H1 (cell line): ENCODE measurements around the gene RRAS. TPM values are rescaled to one million over a fixed set of nuclear protein-coding genes. Genes with fewer than 3 reads are reported as not detected.

Source experiments
- CTCF ChIA-PET: fragments of 300-600 bp; sonication (Branson Sonifier 250); formaldehyde crosslinking; loops from one replicate; lab custom pipeline; 2021; ENCODE audit not compliant: partially characterized antibody; lab: Charles Lee
- POLR2A ChIA-PET: fragments of 300-600 bp; sonication (Branson Sonifier 250); formaldehyde crosslinking; loops from one replicate; lab custom pipeline; 2021; ENCODE audit warnings: inconsistent platforms; ENCODE audit not compliant: partially characterized antibody; lab: Charles Lee
- DNase-seq, 2 experiments: peaks; one replicate each; pipeline versions ENCODE4 v3.0.0 to v3.0.0-alpha.2; 2010 to 2022; ENCODE audit warnings: low spot score in 2 of 2, low read depth in 1 of 2, mixed read lengths in 1 of 2
- FAIRE-seq: peaks from 2 replicates; lab custom pipeline; 2011; peaks lifted over from hg19 to GRCh38; lab: Jason Lieb, UNC
- H2AFZ ChIP-seq: 2 replicates; pipeline ENCODE4 v1.8.1; 2012; ENCODE audit warnings: low read length, inconsistent platforms
- H2AK5ac ChIP-seq: 2 replicates; pipeline ENCODE4 v1.6.1; 2013; ENCODE audit warnings: low read depth, low read length
- H2BK120ac ChIP-seq: replicated peaks from 2 replicates; pipeline ENCODE3; 2013; ENCODE audit warnings: low read depth, low read length, inconsistent platforms
- H2BK12ac ChIP-seq: 2 replicates; pipeline ENCODE4 v1.6.1; 2013; ENCODE audit warnings: low read depth, low read length
- H2BK15ac ChIP-seq: 2 replicates; pipeline ENCODE4 v1.6.1; 2013; ENCODE audit warnings: low read length
- H2BK20ac ChIP-seq: 2 replicates; pipeline ENCODE4 v1.6.1; 2013; ENCODE audit warnings: low read length
- H2BK5ac ChIP-seq: 2 replicates; pipeline ENCODE4 v1.6.1; 2013; ENCODE audit warnings: low read depth, low read length
- H3K14ac ChIP-seq: 2 replicates; pipeline ENCODE4 v1.6.1; 2013; ENCODE audit warnings: inconsistent platforms; ENCODE audit not compliant: insufficient read length
- H3K18ac ChIP-seq: 2 replicates; pipeline ENCODE4 v1.6.1; 2013; ENCODE audit warnings: low read length; ENCODE audit errors: extremely low read depth
- H3K23ac ChIP-seq: 2 replicates; pipeline ENCODE4 v1.6.1; 2013; ENCODE audit warnings: inconsistent platforms; ENCODE audit not compliant: insufficient read length
- H3K23me2 ChIP-seq: 2 replicates; pipeline ENCODE4 v1.6.1; 2013; ENCODE audit warnings: low read depth, low read length
- H3K27ac ChIP-seq: 2 replicates; pipeline ENCODE4 v1.6.1; 2011; ENCODE audit warnings: low read depth, low read length, inconsistent platforms
- H3K27me3 ChIP-seq, 4 experiments: replicated peaks in 1 of 4; 1 replicate in 1 of 4; 2 replicates in 3 of 4; pipeline versions ENCODE4 v1.6.1 to v1.8.1; 2011 to 2013; ENCODE audit warnings: low read length in 3 of 4, mild to moderate bottlenecking in 3 of 4, inconsistent platforms in 2 of 4, mixed read lengths in 2 of 4, moderate library complexity in 1 of 4; ENCODE audit not compliant: control insufficient read depth in 3 of 4, insufficient read depth in 3 of 4; ENCODE audit errors: extremely low read depth in 1 of 4
- H3K36me3 ChIP-seq, 4 experiments: 2 replicates each; pipeline versions ENCODE4 v1.6.1 to v1.8.1; 2011 to 2013; ENCODE audit warnings: mild to moderate bottlenecking in 4 of 4, low read length in 3 of 4, moderate library complexity in 2 of 4, control low read depth in 1 of 4, inconsistent platforms in 1 of 4; ENCODE audit not compliant: insufficient read depth in 4 of 4, control insufficient read depth in 2 of 4
- H3K4ac ChIP-seq: replicated peaks from 2 replicates; pipeline ENCODE3; 2013; ENCODE audit warnings: low read length, low read depth, mixed read lengths, inconsistent platforms; ENCODE audit not compliant: insufficient read length
- H3K4me1 ChIP-seq, 4 experiments: replicated peaks in 1 of 4; 1 replicate in 1 of 4; 2 replicates in 3 of 4; pipeline versions ENCODE4 v1.6.1 to v1.8.1; 2011 to 2013; ENCODE audit warnings: low read length in 3 of 4, inconsistent platforms in 2 of 4, mixed read lengths in 1 of 4; ENCODE audit not compliant: insufficient read depth in 4 of 4, control insufficient read depth in 3 of 4
- H3K4me2 ChIP-seq, 2 experiments: 2 replicates each; pipeline versions ENCODE4 v1.6.1 to v1.8.1; 2011 to 2013; ENCODE audit warnings: low read depth in 2 of 2, low read length in 2 of 2, control low read depth in 1 of 2, inconsistent platforms in 1 of 2, mild to moderate bottlenecking in 1 of 2; ENCODE audit not compliant: insufficient read depth in 1 of 2
- H3K4me3 ChIP-seq, 4 experiments: fragments of 200-600, 300-600 bp in 1 of 4; sonication (generic), shearing (Covaris generic), sonication (Bioruptor Twin) in 1 of 4; 2 replicates each; pipeline versions ENCODE4 v1.5.1 to v1.8.1; 2011 to 2016; ENCODE audit warnings: low read length in 4 of 4, low read depth in 3 of 4, control low read depth in 2 of 4, inconsistent platforms in 2 of 4, mild to moderate bottlenecking in 2 of 4, mixed read lengths in 1 of 4, moderate library complexity in 1 of 4; ENCODE audit not compliant: insufficient read depth in 2 of 4; ENCODE audit errors: extremely low read depth in 1 of 4
- H3K56ac ChIP-seq: replicated peaks from 2 replicates; pipeline ENCODE3; 2013; ENCODE audit warnings: low read depth, mild to moderate bottlenecking, mixed read lengths, low read length, inconsistent platforms; ENCODE audit not compliant: insufficient read length
- H3K79me1 ChIP-seq: 2 replicates; pipeline ENCODE4 v1.6.1; 2013; ENCODE audit warnings: low read depth, low read length, control low read depth
- H3K79me2 ChIP-seq, 2 experiments: 2 replicates each; pipeline versions ENCODE4 v1.6.1 to v1.8.1; 2012 to 2013; ENCODE audit warnings: low read length in 2 of 2, mild to moderate bottlenecking in 2 of 2, inconsistent platforms in 1 of 2; ENCODE audit not compliant: insufficient read depth in 2 of 2, control insufficient read depth in 1 of 2
- H3K9ac ChIP-seq, 4 experiments: replicated peaks in 1 of 4; 1 replicate in 1 of 4; 2 replicates in 3 of 4; pipeline versions ENCODE4 v1.6.1 to v1.8.1; 2011 to 2013; ENCODE audit warnings: low read depth in 3 of 4, low read length in 3 of 4, control low read depth in 2 of 4, mild to moderate bottlenecking in 2 of 4, moderate library complexity in 2 of 4, inconsistent platforms in 1 of 4; ENCODE audit errors: extremely low read depth in 1 of 4
- H3K9me3 ChIP-seq, 2 experiments: 2 replicates each; pipeline versions ENCODE4 v1.6.1 to v1.8.1; 2012 to 2013; ENCODE audit warnings: mild to moderate bottlenecking in 2 of 2, moderate library complexity in 2 of 2, control low read depth in 1 of 2, inconsistent platforms in 1 of 2, low read depth in 1 of 2, low read length in 1 of 2, mixed read lengths in 1 of 2; ENCODE audit not compliant: insufficient read depth in 2 of 2
- H4K20me1 ChIP-seq, 2 experiments: replicated peaks in 1 of 2; 2 replicates each; pipeline versions ENCODE3 to v1.8.1; 2011 to 2013; ENCODE audit warnings: inconsistent platforms in 2 of 2, low read length in 2 of 2, mild to moderate bottlenecking in 1 of 2; ENCODE audit not compliant: insufficient read depth in 2 of 2, control insufficient read depth in 1 of 2
- H4K5ac ChIP-seq: 2 replicates; pipeline ENCODE4 v1.6.1; 2013; ENCODE audit warnings: low read length, low read depth, mixed read lengths, inconsistent platforms; ENCODE audit not compliant: insufficient read length
- H4K8ac ChIP-seq: 2 replicates; pipeline ENCODE4 v1.8.0; 2013; ENCODE audit warnings: mild to moderate bottlenecking, moderate library complexity, low read length, inconsistent platforms; ENCODE audit not compliant: insufficient read depth; ENCODE audit errors: extremely low read depth
- H4K91ac ChIP-seq: replicated peaks from 2 replicates; pipeline ENCODE3; 2013; ENCODE audit warnings: low read length, mixed read lengths, inconsistent platforms; ENCODE audit not compliant: insufficient read length
- BACH1 ChIP-seq: IDR thresholded peaks from 2 replicates; pipeline ENCODE4 v1.6.1; 2012; ENCODE audit warnings: low read length, improper control_type of control experiment
- CTCF ChIP-seq, 3 experiments: IDR thresholded peaks; 1 replicate in 2 of 3; 2 replicates in 1 of 3; pipeline versions ENCODE4 v1.5.1 to v1.6.1; 2011; ENCODE audit warnings: low read length in 3 of 3, mild to moderate bottlenecking in 3 of 3, inconsistent platforms in 2 of 3, low read depth in 1 of 3, moderate library complexity in 1 of 3; ENCODE audit not compliant: insufficient read depth in 1 of 3; ENCODE audit errors: control extremely low read depth in 1 of 3
- FOSL1 ChIP-seq: IDR thresholded peaks from 2 replicates; pipeline ENCODE4 v1.6.1; 2011; ENCODE audit warnings: mild to moderate bottlenecking, low read depth, low read length, moderate library complexity; ENCODE audit not compliant: insufficient read depth
- GABPA ChIP-seq: IDR thresholded peaks from 2 replicates; pipeline ENCODE4 v1.6.1; 2011; ENCODE audit warnings: mild to moderate bottlenecking, low read length, moderate library complexity, borderline replicate concordance; ENCODE audit not compliant: insufficient read depth
- HDAC6 ChIP-seq: IDR thresholded peaks from one replicate; pipeline ENCODE4 v1.7.1; 2012; ENCODE audit warnings: low read depth, mild to moderate bottlenecking, inconsistent platforms, low read length, moderate library complexity
- USF2 ChIP-seq: IDR thresholded peaks from 2 replicates; pipeline ENCODE4 v1.6.1; 2011; ENCODE audit warnings: low read length, improper control_type of control experiment
- YY1 ChIP-seq: IDR thresholded peaks from 2 replicates; pipeline ENCODE4 v1.6.1; 2011; ENCODE audit warnings: low read depth, mild to moderate bottlenecking, low read length
- WGBS, 2 experiments: shearing (Covaris generic) in 1 of 2; methylation state at CpG; one replicate each; pipeline versions ENCODE4 v1.1.6 to v1.1.7; 2013 to 2015; ENCODE audit warnings: low lambda C conversion rate in 2 of 2, mixed read lengths in 2 of 2, inconsistent platforms in 1 of 2, low coverage in 1 of 2, missing lambda C conversion rate in 1 of 2; ENCODE audit not compliant: insufficient replicate concordance in 2 of 2, insufficient coverage in 1 of 2, insufficient read length in 1 of 2; ENCODE audit errors: extremely low coverage in 1 of 2, missing lambda C conversion rate in 1 of 2; 5-methylcytosine and 5-hydroxymethylcytosine counted together
- polyA plus RNA-seq, 7 experiments: library from polyadenylated mRNA; depleted of rRNA in 3 of 7; stranded (reverse) in 5 of 7; unstranded in 2 of 7; fragments of >200 nt in 5 of 7; fragments of 200-250 nt in 2 of 7; gene quantifications; 1 replicate in 5 of 7; 2 replicates in 1 of 7; 4 replicates in 1 of 7; pipeline versions ENCODE4 v1.2.1 to v1.2.3, GENCODE V29; 2011 to 2013; ENCODE audit warnings: missing spikeins in 2 of 7, mixed read lengths in 2 of 7
- total RNA-seq: library from RNA; stranded (reverse); fragmentation: NEBNext Ultra II Directional; extraction: Animal tissue kit (Norgen Biotek cat#: 25700); gene quantifications from 2 replicates; pipeline ENCODE4 v1.2.1, GENCODE V29; 2021

Gene RRAS
- total and polyA plus RNA-seq, 2 of the 8 experiments (the other 6 are each of a cell fraction or from before 2014, with no cell fraction given), result 17.7 to 49.1 TPM

GRCh38 chr19:49596954-49597702 lies 42.8 kb downstream of the RRAS start:
- Histone ChIP-seq H3K4me2 (no peak overlapping the region), H2AFZ (no peak overlapping the region), H3K27me3 (no peaks in the 10 kb centered on the region), H3K4me1 (peaks cover 0 to 5% (median 4%) of the 10 kb centered on the region in 4 experiments; a peak in 4 of 7 replicates), H4K8ac (peak overlapping the region; percentile 31), H3K79me2 (peaks cover 5 to 54% of the 10 kb centered on the region in 2 experiments; a peak in 3 of 4 replicates)
- TF ChIP-seq CTCF (IDR thresholded peaks at IDR 0.05; ENCODE audit: control extremely low read depth in 1 of 3, insufficient read depth in 1 of 3, low read depth in 1 of 3, low read length in 3 of 3) (peak in 2 of 3 experiments; percentile 8 to 38; a peak in 3 of 4 replicates), USF2 (no peak), YY1 (no peak), BACH1 (no peak), HDAC6 (no peak), FOSL1 (no peak), GABPA (no peak)
- TF ChIP-seq, all 59 proteins: peak for 1
- H3K4me3 ChIP-seq, result no peak overlapping the region
- no peak overlapping the region for H2BK5ac ChIP-seq
- no peak overlapping the region for H2BK15ac ChIP-seq
- 97% methylated on average over 32 of the region's 65 CpGs; no CpG with 5 or more reads in 1 of the 2 experiments for WGBS, 2 experiments
- FAIRE-seq (no peak), DNase-seq (no peak)
- POLR2A ChIA-PET, result interaction anchor here (0.7 to 37.8 kb wide), 6 partner anchors 14 to 101 kb away, joined by 3 to 840 read pairs (median 4); partner anchors contain the start of genes BCL2L12, IRF3, RPS11 and RRAS
- H2BK12ac ChIP-seq, result no peak overlapping the region
- peaks cover 6 to 15% of the 10 kb centered on the region in 2 experiments for H4K20me1 ChIP-seq
- no peak overlapping the region for H3K27ac ChIP-seq
- H3K23ac ChIP-seq, result no peak overlapping the region
- no peak overlapping the region for H2AK5ac ChIP-seq
- H4K5ac ChIP-seq, result no peak overlapping the region
- no peak overlapping the region for H3K4ac ChIP-seq
- no peaks in the 10 kb centered on the region for H3K9me3 ChIP-seq
- peaks cover 8% of the 10 kb centered on the region for H3K79me1 ChIP-seq
- H2BK20ac ChIP-seq, result no peak overlapping the region
- no peak overlapping the region for H3K56ac ChIP-seq
- H3K36me3 ChIP-seq, result peaks cover 22 to 77% (median 56%) of the 10 kb centered on the region in 4 experiments
- CTCF ChIA-PET, result interaction anchor here (1.0 to 2.0 kb wide), 6 partner anchors 12 to 76 kb away, joined by 3 to 6 read pairs (median 4); partner anchors contain the start of gene NOSIP
- no peak overlapping the region for H3K14ac ChIP-seq
- no peak overlapping the region for H2BK120ac ChIP-seq
- no peak overlapping the region for H4K91ac ChIP-seq
- H3K23me2 ChIP-seq, result peaks cover 9% of the 10 kb centered on the region
- H3K9ac ChIP-seq, result no peak overlapping the region
- H3K18ac ChIP-seq, result no peak overlapping the region
